ENCODE measurements around the gene GDF7. TPM values are rescaled to one million over a fixed set of nuclear protein-coding genes. Genes with fewer than 3 reads are reported as not detected.

The GDF7 gene
- total and polyA plus RNA-seq, 10 of the 15 experiments (the other 5 are each of a cell fraction or from before 2014, with no cell fraction given): 0.02 to 0.11 (median 0.04) TPM; not detected in 1

GRCh38 chr2:20722592-20723240, 55.8 kb downstream of the GDF7 start:
- Histone ChIP-seq H3K9ac (ENCODE audit: control insufficient read depth, insufficient read depth, low read length) (no peak overlapping the region), H3K27me3 (replicated peaks in 1 of 2; ENCODE audit: control insufficient read depth in 2 of 2, insufficient read depth in 2 of 2, low read length in 1 of 2) (no peaks in the 10 kb centered on the region), H3K4me3 (no peak overlapping the region), H3K4me2 (ENCODE audit: control insufficient read depth, insufficient read depth) (no peak overlapping the region), H3K27ac (ENCODE audit: control insufficient read depth, insufficient read depth) (no peak overlapping the region), H3K9me3 (replicated peaks; ENCODE audit: control insufficient read depth, insufficient read depth, low read length) (no peaks in the 10 kb centered on the region; the same call in 2 of the 3 replicates), H2AFZ (ENCODE audit: control insufficient read depth, low read depth, low read length) (no peak overlapping the region), H3K4me1 (ENCODE audit: control insufficient read depth, insufficient read depth, low read length) (no peaks in the 10 kb centered on the region), H4K20me1 (ENCODE audit: control insufficient read depth, insufficient read depth) (no peaks in the 10 kb centered on the region), H3K36me3 (ENCODE audit: control insufficient read depth in 2 of 2, insufficient read depth in 2 of 2, low read length in 1 of 2) (no peaks in the 10 kb centered on the region), H3K79me2 (ENCODE audit: control insufficient read depth, insufficient read depth, low read length) (no peaks in the 10 kb centered on the region; the same call in 1 of the 2 replicates)
- TF ChIP-seq RFX5 (IDR thresholded peaks at IDR 0.05; ENCODE audit: low read depth, low read length): no peak
- TF ChIP-seq SRF (IDR thresholded peaks at IDR 0.05; ENCODE audit: low read depth in 2 of 2, low read length in 2 of 2): no peak
- no peak for FAIRE-seq
- intact Hi-C loops (cut with micrococcal nuclease; ENCODE audit: unreplicated experiment) (no loop called here), in situ Hi-C loops (cut with MboI) (no loop called here)
- no peak for DNase-seq (ENCODE audit: low read depth, low spot score)
- ChIA-PET SMC1A (ENCODE audit: uncharacterized antibody, unreplicated experiment) (no interaction called here), RAD21 (ENCODE audit: unreplicated experiment) (no interaction called here), POLR2A (interaction anchor here (0.6 kb wide), 1 partner anchor 132 kb away, joined by 3 read pairs; no protein-coding TSS in a partner anchor), CTCF (no interaction called here)
- 95% methylated on average over 1 of the region's 1 CpG for WGBS (ENCODE audit: insufficient coverage, insufficient replicate concordance, low lambda C conversion rate, missing lambda C conversion rate)
- no peak for ATAC-seq
- no TSS peak for BruUV-seq (replicated peaks)

DNA sequence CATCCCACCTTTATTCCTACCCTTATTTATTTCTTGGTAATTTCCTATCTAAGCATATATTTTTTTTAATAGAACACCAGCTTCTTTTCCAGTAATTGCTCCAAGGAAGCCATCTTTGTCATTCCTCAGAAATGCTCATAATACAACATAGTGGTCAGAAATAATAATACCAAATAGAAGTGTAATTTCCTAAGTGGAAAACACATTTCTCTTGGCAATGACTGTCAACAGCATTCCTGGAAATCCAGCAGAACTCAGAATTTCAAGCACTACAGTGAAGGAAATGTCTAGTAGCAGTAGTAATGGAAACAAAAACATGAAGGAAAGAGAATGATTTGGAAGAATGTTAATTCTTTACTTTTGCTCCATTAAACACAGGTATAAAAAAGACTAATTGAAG, 56.6 kb downstream of the GDF7 start:
- no peaks in the 10 kb centered on the region for H3K9me3 ChIP-seq (replicated peaks; ENCODE audit: control insufficient read depth, insufficient read depth, low read length)
- DNase-seq (ENCODE audit: low read depth, low spot score) (no peak), ATAC-seq (no peak), FAIRE-seq (no peak)
- ChIA-PET CTCF (interaction anchor here (1.5 kb wide), 1 partner anchor 241 kb away, joined by 3 read pairs; no protein-coding TSS in a partner anchor), SMC1A (ENCODE audit: uncharacterized antibody, unreplicated experiment) (no interaction called here), RAD21 (ENCODE audit: unreplicated experiment) (no interaction called here), POLR2A (interaction anchor here (0.6 kb wide), 1 partner anchor 133 kb away, joined by 3 read pairs; no protein-coding TSS in a partner anchor)
- H3K27ac ChIP-seq (ENCODE audit: control insufficient read depth, insufficient read depth): no peak overlapping the region
- no peak overlapping the region for H2AFZ ChIP-seq (ENCODE audit: control insufficient read depth, low read depth, low read length)
- no peaks in the 10 kb centered on the region for H3K36me3 ChIP-seq (ENCODE audit: control insufficient read depth in 2 of 2, insufficient read depth in 2 of 2, low read length in 1 of 2)
- no peak overlapping the region for H3K9ac ChIP-seq (ENCODE audit: control insufficient read depth, insufficient read depth, low read length)
- no peaks in the 10 kb centered on the region for H3K4me1 ChIP-seq (ENCODE audit: control insufficient read depth, insufficient read depth, low read length)
- no peaks in the 10 kb centered on the region for H4K20me1 ChIP-seq (ENCODE audit: control insufficient read depth, insufficient read depth)
- in situ Hi-C loops (cut with MboI) (no loop called here), intact Hi-C loops (cut with micrococcal nuclease; ENCODE audit: unreplicated experiment) (no loop called here)
- no peak overlapping the region for H3K4me3 ChIP-seq
- no peaks in the 10 kb centered on the region; the same call in 1 of the 2 replicates for H3K79me2 ChIP-seq (ENCODE audit: control insufficient read depth, insufficient read depth, low read length)
- H3K27me3 ChIP-seq (replicated peaks in 1 of 2; ENCODE audit: control insufficient read depth in 2 of 2, insufficient read depth in 2 of 2, low read length in 1 of 2): no peaks in the 10 kb centered on the region
- BruUV-seq (replicated peaks): no TSS peak
- no peak overlapping the region for H3K4me2 ChIP-seq (ENCODE audit: control insufficient read depth, insufficient read depth)
- TF ChIP-seq YY1 (IDR thresholded peaks at IDR 0.05; ENCODE audit: low read depth, low read length) (no peak), SMAD5 (IDR thresholded peaks at IDR 0.05; ENCODE audit: low read depth) (no peak), FOXM1 (IDR thresholded peaks at IDR 0.05; ENCODE audit: low read depth, low read length) (no peak), TCF7 (IDR thresholded peaks at IDR 0.05; ENCODE audit: borderline replicate concordance) (no peak), ZBTB33 (IDR thresholded peaks at IDR 0.05) (no peak), RUNX3 (IDR thresholded peaks at IDR 0.05; ENCODE audit: low read length) (no peak), SIN3A (IDR thresholded peaks at IDR 0.05; ENCODE audit: low read depth, low read length) (no peak)
- TF ChIP-seq, protein P1, sequence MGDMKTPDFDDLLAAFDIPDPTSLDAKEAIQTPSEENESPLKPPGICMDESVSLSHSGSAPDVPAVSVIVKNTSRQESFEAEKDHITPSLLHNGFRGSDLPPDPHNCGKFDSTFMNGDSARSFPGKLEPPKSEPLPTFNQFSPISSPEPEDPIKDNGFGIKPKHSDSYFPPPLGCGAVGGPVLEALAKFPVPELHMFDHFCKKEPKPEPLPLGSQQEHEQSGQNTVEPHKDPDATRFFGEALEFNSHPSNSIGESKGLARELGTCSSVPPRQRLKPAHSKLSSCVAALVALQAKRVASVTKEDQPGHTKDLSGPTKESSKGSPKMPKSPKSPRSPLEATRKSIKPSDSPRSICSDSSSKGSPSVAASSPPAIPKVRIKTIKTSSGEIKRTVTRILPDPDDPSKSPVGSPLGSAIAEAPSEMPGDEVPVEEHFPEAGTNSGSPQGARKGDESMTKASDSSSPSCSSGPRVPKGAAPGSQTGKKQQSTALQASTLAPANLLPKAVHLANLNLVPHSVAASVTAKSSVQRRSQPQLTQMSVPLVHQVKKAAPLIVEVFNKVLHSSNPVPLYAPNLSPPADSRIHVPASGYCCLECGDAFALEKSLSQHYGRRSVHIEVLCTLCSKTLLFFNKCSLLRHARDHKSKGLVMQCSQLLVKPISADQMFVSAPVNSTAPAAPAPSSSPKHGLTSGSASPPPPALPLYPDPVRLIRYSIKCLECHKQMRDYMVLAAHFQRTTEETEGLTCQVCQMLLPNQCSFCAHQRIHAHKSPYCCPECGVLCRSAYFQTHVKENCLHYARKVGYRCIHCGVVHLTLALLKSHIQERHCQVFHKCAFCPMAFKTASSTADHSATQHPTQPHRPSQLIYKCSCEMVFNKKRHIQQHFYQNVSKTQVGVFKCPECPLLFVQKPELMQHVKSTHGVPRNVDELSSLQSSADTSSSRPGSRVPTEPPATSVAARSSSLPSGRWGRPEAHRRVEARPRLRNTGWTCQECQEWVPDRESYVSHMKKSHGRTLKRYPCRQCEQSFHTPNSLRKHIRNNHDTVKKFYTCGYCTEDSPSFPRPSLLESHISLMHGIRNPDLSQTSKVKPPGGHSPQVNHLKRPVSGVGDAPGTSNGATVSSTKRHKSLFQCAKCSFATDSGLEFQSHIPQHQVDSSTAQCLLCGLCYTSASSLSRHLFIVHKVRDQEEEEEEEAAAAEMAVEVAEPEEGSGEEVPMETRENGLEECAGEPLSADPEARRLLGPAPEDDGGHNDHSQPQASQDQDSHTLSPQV (IDR thresholded peaks at IDR 0.05): no peak
